AG04450 (cell line): ENCODE results near the gene BMP3. TPM values are rescaled to one million over a fixed set of nuclear protein-coding genes. Genes with fewer than 3 reads are reported as not detected.
"Not testable (repeated sequence)": the region's sequence is repeated elsewhere in the genome, so short reads cannot be mapped to it uniquely, and the experiment has no call there.

Experiments used
- CTCF ChIA-PET: fragments of 300-600, 350-600 bp; formaldehyde crosslinking; extraction: SDS; loops from one replicate; lab custom pipeline; 2022; ENCODE audit warnings: antibody characterized with exemption, inconsistent platforms; lab: Charles Lee
- POLR2A ChIA-PET: fragments of 350-600 bp; formaldehyde crosslinking; extraction: SDS; loops from one replicate; lab custom pipeline; 2021; ENCODE audit warnings: antibody characterized with exemption, inconsistent platforms; lab: Yijun Ruan, JAX
- DNase-seq: peaks from one replicate; pipeline ENCODE4 v3.0.0-alpha.2; 2011; ENCODE audit warnings: low read depth, low spot score
- H3K27ac ChIP-seq: one replicate; pipeline ENCODE4 v1.5.1; 2012; ENCODE audit warnings: low read depth, low read length, control low read depth
- H3K27me3 ChIP-seq: one replicate; pipeline ENCODE4 v1.6.0; 2012; ENCODE audit warnings: low read length; ENCODE audit not compliant: control insufficient read depth, insufficient read depth
- H3K4me3 ChIP-seq: 2 replicates; pipeline ENCODE4 v1.5.1; 2011; ENCODE audit warnings: mild to moderate bottlenecking, low read depth, low read length, control low read depth
- H3K9me3 ChIP-seq: 2 replicates; pipeline ENCODE4 v1.5.1; 2012; ENCODE audit warnings: low read length; ENCODE audit not compliant: control insufficient read depth, insufficient read depth
- polyA plus RNA-seq: library from polyadenylated mRNA; depleted of rRNA; stranded (reverse); fragments of >200 nt; gene quantifications from 2 replicates; pipeline ENCODE4 v1.2.3, GENCODE V29; 2011
- TF ChIP-seq, protein P1 (sequence below): IDR thresholded peaks from 2 replicates; pipeline ENCODE4 v1.5.1; 2011; ENCODE audit warnings: low read depth, low read length, control low read depth, inconsistent platforms

The BMP3 gene
- polyA plus RNA-seq, 1 experiment, result 0.15 TPM

DNA sequence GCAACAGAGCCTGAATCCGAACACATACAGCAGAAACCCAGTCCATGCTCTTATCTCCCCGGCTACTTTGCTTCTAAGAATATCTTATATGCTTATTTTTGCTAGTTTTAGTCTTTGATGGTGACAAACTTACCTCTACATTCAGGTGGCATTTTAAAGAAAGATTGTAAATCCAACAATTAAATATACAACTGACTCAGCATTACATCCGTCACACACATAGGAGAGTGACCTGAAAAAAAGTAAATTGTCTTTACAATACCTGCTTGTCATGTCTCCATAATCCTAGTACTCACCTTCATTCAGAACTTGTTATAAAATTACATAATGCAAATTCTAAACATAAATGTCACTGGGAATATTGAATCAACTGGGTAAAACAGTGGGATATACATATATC, 30.6 kb upstream of the BMP3 start:
- peaks cover 9% of the 10 kb centered on the region for H3K27me3 ChIP-seq
- TF ChIP-seq, protein P1, sequence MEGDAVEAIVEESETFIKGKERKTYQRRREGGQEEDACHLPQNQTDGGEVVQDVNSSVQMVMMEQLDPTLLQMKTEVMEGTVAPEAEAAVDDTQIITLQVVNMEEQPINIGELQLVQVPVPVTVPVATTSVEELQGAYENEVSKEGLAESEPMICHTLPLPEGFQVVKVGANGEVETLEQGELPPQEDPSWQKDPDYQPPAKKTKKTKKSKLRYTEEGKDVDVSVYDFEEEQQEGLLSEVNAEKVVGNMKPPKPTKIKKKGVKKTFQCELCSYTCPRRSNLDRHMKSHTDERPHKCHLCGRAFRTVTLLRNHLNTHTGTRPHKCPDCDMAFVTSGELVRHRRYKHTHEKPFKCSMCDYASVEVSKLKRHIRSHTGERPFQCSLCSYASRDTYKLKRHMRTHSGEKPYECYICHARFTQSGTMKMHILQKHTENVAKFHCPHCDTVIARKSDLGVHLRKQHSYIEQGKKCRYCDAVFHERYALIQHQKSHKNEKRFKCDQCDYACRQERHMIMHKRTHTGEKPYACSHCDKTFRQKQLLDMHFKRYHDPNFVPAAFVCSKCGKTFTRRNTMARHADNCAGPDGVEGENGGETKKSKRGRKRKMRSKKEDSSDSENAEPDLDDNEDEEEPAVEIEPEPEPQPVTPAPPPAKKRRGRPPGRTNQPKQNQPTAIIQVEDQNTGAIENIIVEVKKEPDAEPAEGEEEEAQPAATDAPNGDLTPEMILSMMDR, result no peak
- no peak overlapping the region for H3K27ac ChIP-seq
- H3K4me3 ChIP-seq, result no peak overlapping the region
- DNase-seq, result no peak
- no peaks in the 10 kb centered on the region for H3K9me3 ChIP-seq
- ChIA-PET POLR2A (no interaction called here), CTCF (interaction anchor here (1.0 kb wide), 1 partner anchor 9 kb away, joined by 7 read pairs; no protein-coding TSS in a partner anchor)

DNA sequence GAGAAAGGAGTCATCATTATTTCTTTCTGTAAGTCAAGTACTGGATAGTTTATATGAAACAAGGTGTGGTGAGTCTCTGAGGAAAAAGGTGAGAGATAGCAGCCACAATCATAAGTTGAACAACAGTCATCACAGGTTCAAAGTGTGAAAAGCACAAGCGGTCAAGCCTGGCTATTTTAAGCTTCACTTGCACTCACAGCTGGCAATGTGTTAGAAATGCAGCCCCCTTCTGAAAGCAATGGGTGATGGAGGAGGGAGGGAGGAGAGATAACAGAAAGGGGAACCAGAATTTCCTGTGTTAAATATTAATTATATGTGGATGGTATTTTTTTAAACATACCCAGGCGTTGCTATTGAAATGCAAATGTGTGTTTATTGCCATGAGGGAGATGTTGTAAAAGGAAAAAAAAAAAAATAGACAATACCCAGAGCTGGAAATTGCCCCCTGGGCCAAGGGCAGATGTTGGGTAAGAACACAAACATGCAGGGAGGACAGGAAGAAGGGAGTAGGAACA, 26.9 kb upstream of the BMP3 start:
- Histone ChIP-seq H3K4me3 (no peak overlapping the region), H3K27me3 (peaks cover 12% of the 10 kb centered on the region), H3K27ac (no peak overlapping the region), H3K9me3 (no peaks in the 10 kb centered on the region)
- ChIA-PET POLR2A (no interaction called here), CTCF (interaction anchor here (1.3 kb wide), 1 partner anchor 13 kb away, joined by 4 read pairs; no protein-coding TSS in a partner anchor)
- no peak for DNase-seq
- TF ChIP-seq, protein P1, result no peak

DNA sequence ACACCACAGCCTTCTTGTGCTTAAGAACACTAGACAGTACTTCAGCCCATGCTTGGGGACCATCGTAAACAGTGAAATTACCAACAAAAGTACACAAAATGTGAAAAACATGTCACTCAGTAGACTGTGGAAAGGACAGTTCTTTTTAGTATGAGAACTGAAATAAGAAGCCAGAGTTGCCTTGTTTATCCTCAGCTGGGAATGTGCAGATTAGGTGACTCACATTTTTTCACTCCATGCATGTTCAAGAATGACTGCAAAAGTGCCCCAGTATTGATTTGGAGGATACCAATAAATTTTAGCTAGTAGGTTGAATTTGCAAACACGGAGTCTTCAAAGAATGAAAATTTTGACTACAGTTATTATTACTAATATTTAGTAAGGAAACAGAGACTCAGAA, 23.1 kb upstream of the BMP3 start:
- ChIA-PET POLR2A (no interaction called here), CTCF (interaction anchor here (1.0 kb wide), 1 partner anchor 645 kb away, joined by 3 read pairs; no protein-coding TSS in a partner anchor)
- no peak for DNase-seq
- H3K27ac ChIP-seq, result no peak overlapping the region
- no peaks in the 10 kb centered on the region for H3K9me3 ChIP-seq
- H3K27me3 ChIP-seq, result peaks cover 9% of the 10 kb centered on the region
- TF ChIP-seq, protein P1, result no peak
- no peak overlapping the region for H3K4me3 ChIP-seq

DNA sequence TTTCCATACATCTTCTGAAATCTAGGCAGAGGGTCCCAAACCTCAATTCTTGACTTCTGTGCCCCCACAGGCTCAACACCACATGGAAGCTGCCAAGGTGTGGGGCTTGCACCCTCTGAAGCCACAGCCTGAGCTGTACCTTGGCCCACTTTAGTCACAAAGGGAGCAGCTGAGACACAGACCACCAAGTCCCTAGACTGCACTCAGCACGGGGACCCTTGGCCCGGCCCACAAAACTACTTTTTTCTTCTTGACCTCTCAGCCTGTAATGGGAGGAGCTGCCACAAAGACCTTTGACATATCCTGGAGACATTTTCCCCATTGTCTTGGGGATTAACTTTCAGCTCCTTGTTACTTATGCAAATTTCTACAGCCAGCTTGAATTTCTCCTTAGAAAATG, 13.9 kb upstream of the BMP3 start:
- H3K27ac ChIP-seq, H3K9me3 ChIP-seq, H3K4me3 ChIP-seq, DNase-seq, POLR2A ChIA-PET, H3K27me3 ChIP-seq: not testable (repeated sequence)
- CTCF ChIA-PET, result interaction anchor here (0.9 kb wide), 1 partner anchor 26 kb away, joined by 3 read pairs; no protein-coding TSS in a partner anchor

DNA sequence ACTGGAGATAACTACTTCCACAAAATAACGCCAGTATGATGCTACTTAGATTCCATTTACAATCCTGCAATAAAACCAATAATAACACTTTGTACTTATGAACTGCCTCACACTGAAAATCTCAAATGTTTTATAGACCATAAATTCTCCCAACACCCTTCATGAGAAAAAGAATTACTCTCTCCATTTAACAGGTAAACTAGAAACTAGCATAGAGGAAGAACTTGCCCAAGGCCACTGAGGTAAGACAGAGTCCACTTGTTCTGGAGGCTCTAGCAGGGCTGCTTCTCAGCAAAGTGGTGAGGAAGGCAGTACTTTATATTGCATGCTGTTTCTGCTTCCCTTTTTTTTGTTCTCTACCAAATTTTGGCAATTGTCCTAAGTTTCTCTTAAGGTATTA, 11.5 kb upstream of the BMP3 start:
- Histone ChIP-seq H3K27ac (no peak overlapping the region), H3K4me3 (no peak overlapping the region), H3K9me3 (no peaks in the 10 kb centered on the region), H3K27me3 (peaks cover 3% of the 10 kb centered on the region)
- ChIA-PET POLR2A (no interaction called here), CTCF (no interaction called here)
- TF ChIP-seq, protein P1, result no peak
- DNase-seq, result no peak
